Adipocyte (in vitro differentiated cells): ENCODE data around the gene ACADSB.

ENCODE experiments used
- DNase-seq: peaks from one replicate; pipeline ENCODE4 v3.0.0-alpha.2; 2015; ENCODE audit warnings: low read depth
- H3K27me3 ChIP-seq: replicated peaks from 2 replicates; pipeline ENCODE4 v1.7.0; 2013; ENCODE audit warnings: mild to moderate bottlenecking, low read length, moderate library complexity; ENCODE audit not compliant: control insufficient read depth, insufficient read depth
- H3K36me3 ChIP-seq: 2 replicates; pipeline ENCODE4 v1.7.0; 2013; ENCODE audit warnings: low read length, mild to moderate bottlenecking, moderate library complexity; ENCODE audit not compliant: control insufficient read depth, insufficient read depth, severe bottlenecking
- H3K4me1 ChIP-seq: 2 replicates; pipeline ENCODE4 v1.7.0; 2013; ENCODE audit warnings: mild to moderate bottlenecking, low read length, moderate library complexity; ENCODE audit not compliant: control insufficient read depth, insufficient read depth
- H3K4me3 ChIP-seq: 2 replicates; pipeline ENCODE4 v1.7.0; 2013; ENCODE audit warnings: mild to moderate bottlenecking, low read length, moderate library complexity
- H3K9ac ChIP-seq: 2 replicates; pipeline ENCODE4 v1.7.0; 2013; ENCODE audit warnings: mild to moderate bottlenecking, low read length, moderate library complexity
- H3K9me3 ChIP-seq: 2 replicates; pipeline ENCODE4 v1.7.0; 2013; ENCODE audit warnings: mild to moderate bottlenecking, low read length, moderate library complexity; ENCODE audit not compliant: control insufficient read depth

Gene ACADSB

GRCh38 chr10:123043409-123043925 is 34.7 kb downstream of the ACADSB start:
- peak; percentile 72 for DNase-seq

GRCh38 chr10:123044391-123044790 is 35.6 kb downstream of the ACADSB start:
- Histone ChIP-seq H3K36me3 (peaks cover 10% of the 10 kb centered on the region), H3K4me3 (no peak overlapping the region), H3K9me3 (no peaks in the 10 kb centered on the region), H3K27me3 (no peaks in the 10 kb centered on the region), H3K4me1 (no peaks in the 10 kb centered on the region), H3K9ac (no peak overlapping the region)
- peak; percentile 51 for DNase-seq

More at GRCh38 chr10:123043409-123043925, 34.7 kb downstream of the ACADSB start:
- H3K9me3 ChIP-seq: no peaks in the 10 kb centered on the region
- H3K9ac ChIP-seq: no peak overlapping the region
- H3K4me1 ChIP-seq: no peaks in the 10 kb centered on the region
- H3K36me3 ChIP-seq: peaks cover 10% of the 10 kb centered on the region
- H3K27me3 ChIP-seq: no peaks in the 10 kb centered on the region
- H3K4me3 ChIP-seq: no peak overlapping the region

DNA sequence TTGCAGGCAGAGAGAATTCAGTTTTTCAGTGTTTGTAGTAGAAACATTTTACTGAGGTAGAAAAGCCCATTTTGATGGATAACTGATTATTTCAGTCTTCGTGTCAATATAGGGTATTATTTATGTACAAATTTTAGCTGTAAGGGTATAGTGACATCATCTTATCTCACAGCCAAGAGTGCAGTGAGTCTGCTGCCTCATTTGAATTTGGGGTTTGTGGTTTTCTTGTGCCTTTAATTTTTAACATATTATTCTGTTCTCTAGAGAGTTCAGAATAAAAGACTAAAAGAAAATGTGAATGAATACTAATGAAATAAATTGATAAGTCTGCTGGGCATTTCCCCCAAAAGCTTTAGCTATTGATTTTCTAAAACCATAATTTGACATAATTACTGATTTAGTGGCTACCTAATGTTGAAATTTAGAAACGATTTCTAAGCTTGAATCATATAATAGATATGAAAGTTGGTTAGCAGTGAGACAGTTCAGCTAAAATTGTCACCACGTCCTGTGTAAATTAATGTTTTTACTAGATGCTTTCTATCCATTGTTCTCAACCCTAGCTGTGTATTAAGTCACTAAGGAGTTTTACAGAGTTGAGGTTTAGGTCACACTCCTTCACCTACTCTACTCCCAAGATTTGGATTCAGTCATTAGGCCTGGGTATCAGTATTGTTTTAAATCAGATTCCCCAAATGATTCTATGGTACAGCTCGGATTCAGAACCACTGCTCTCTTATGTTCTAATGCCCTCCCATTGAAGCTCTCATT is 37.3 kb downstream of the ACADSB start:
- H3K9ac ChIP-seq: no peak overlapping the region
- DNase-seq: no peak
- H3K36me3 ChIP-seq: peaks cover 10% of the 10 kb centered on the region
- H3K4me3 ChIP-seq: no peak overlapping the region
- H3K9me3 ChIP-seq: no peaks in the 10 kb centered on the region
- no peaks in the 10 kb centered on the region for H3K4me1 ChIP-seq
- H3K27me3 ChIP-seq: no peaks in the 10 kb centered on the region

GRCh38 chr10:123057968-123058367 is 49.2 kb downstream of the ACADSB start:
- Histone ChIP-seq H3K4me3 (no peak overlapping the region), H3K36me3 (no peaks in the 10 kb centered on the region), H3K9me3 (no peaks in the 10 kb centered on the region), H3K27me3 (no peaks in the 10 kb centered on the region), H3K4me1 (no peaks in the 10 kb centered on the region), H3K9ac (no peak overlapping the region)
- no peak for DNase-seq

DNA sequence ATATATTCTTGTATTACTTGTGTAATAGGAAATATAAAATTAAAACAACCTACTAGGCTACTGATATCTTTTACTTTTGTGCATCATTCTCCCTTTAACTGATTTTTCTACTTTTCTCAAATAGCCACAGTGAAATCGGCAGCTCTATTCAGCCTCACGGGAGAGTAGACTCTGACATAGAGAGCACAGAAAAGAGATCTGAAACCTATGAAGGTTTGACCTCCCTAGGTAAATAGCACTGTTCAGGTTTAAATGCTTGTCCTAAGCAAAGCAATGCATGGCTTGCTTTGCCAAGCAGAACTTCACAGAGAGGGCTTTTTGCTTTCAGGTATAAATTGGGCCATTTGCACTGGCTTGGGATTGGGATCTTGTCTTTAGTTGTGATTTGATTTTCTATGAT is 53.1 kb downstream of the ACADSB start:
- Histone ChIP-seq H3K4me1 (no peaks in the 10 kb centered on the region), H3K27me3 (peaks cover 8% of the 10 kb centered on the region), H3K9me3 (peaks cover 4% of the 10 kb centered on the region), H3K4me3 (no peak overlapping the region), H3K36me3 (no peaks in the 10 kb centered on the region), H3K9ac (no peak overlapping the region)
- DNase-seq: no peak

DNA sequence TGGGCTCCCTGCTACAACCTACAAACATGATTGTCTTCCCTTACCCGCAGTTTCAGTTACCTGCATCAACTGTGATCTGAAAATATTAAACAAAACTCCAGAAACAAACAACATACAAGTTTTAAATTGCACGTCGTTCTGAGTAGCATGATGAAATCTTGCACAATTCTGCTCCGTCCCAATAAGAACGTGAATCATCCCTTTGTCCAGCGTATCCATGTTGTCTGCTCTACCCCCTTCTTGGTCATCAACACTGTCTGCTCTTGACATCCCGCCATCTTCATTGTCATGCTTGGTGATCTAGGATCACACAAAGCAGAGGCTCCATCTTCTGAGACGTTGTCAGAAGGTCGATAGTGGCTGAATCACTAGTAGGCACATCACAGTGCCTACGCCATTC is 53.9 kb downstream of the ACADSB start:
- no peaks in the 10 kb centered on the region for H3K4me1 ChIP-seq
- no peaks in the 10 kb centered on the region for H3K36me3 ChIP-seq
- no peak for DNase-seq
- no peak overlapping the region for H3K9ac ChIP-seq
- no peak overlapping the region for H3K4me3 ChIP-seq
- peaks cover 4% of the 10 kb centered on the region for H3K9me3 ChIP-seq
- peaks cover 8% of the 10 kb centered on the region for H3K27me3 ChIP-seq

- no peak overlapping the region for H3K9ac ChIP-seq
- no peaks in the 10 kb centered on the region for H3K36me3 ChIP-seq
- no peaks in the 10 kb centered on the region for H3K4me1 ChIP-seq
- no peak for DNase-seq
- peaks cover 4% of the 10 kb centered on the region for H3K9me3 ChIP-seq
- H3K4me3 ChIP-seq: no peak overlapping the region
- peaks cover 12% of the 10 kb centered on the region for H3K27me3 ChIP-seq
Observed at GRCh38 chr10:123068087-123068853, 59.5 kb downstream of the ACADSB start.

- H3K9me3 ChIP-seq: peaks cover 4% of the 10 kb centered on the region
- no peak overlapping the region for H3K4me3 ChIP-seq
- H3K4me1 ChIP-seq: no peaks in the 10 kb centered on the region
- H3K27me3 ChIP-seq: peaks cover 12% of the 10 kb centered on the region
- DNase-seq: no peak
- no peaks in the 10 kb centered on the region for H3K36me3 ChIP-seq
- H3K9ac ChIP-seq: no peak overlapping the region
Observed at GRCh38 chr10:123069246-123069986, 60.6 kb downstream of the ACADSB start.

DNA sequence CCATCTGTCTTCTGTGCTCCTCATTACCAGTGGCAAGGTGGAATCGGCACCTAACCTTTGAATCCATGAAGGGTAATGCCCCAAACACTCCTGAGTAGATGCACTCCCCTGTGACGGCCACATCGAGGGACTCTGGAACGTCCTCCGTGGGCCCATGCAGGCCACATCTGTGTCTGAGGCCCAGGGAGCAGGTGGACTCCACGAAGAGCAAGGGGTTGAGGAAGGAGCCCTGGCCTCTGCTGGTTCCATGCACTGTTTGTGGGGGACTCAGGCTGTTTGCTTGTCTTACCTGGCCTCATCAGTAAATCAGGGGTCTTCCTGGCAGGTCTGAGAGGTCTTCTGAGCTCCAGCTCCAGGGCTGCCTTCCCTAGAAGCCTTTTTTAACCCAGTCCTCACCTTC is 64.4 kb downstream of the ACADSB start:
- H3K4me1 ChIP-seq: no peaks in the 10 kb centered on the region

DNA sequence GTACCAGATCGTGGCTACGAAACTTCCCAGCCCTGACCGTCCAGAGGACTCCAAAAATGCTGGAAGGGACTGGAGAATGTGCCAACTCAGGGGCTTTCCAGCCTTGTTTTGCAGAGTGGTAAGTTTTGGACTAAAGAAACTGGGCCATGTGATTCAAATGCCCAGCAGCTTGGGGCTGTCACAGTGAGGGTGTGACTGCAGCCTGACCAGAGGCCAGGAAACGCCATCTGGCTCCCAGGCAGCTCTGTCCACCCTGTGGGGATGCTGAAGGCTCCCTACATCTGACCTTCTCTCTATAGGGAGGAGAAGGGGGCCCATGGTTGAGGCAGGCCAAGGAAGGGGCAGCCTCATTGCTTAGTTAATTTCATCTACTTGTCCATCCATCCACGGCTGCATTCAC is 65.4 kb downstream of the ACADSB start:
- H3K4me1 ChIP-seq: no peaks in the 10 kb centered on the region
- DNase-seq: no peak
- no peak overlapping the region for H3K9ac ChIP-seq
- peaks cover 4% of the 10 kb centered on the region for H3K27me3 ChIP-seq
- no peak overlapping the region for H3K4me3 ChIP-seq
- H3K36me3 ChIP-seq: no peaks in the 10 kb centered on the region
- H3K9me3 ChIP-seq: peaks cover 3% of the 10 kb centered on the region

More for the DNA sequence above, 64.4 kb downstream of the ACADSB start:
- no peak for DNase-seq
- H3K9ac ChIP-seq: no peak overlapping the region
- H3K9me3 ChIP-seq: peaks cover 3% of the 10 kb centered on the region
- peaks cover 4% of the 10 kb centered on the region for H3K27me3 ChIP-seq
- no peak overlapping the region for H3K4me3 ChIP-seq
- no peaks in the 10 kb centered on the region for H3K36me3 ChIP-seq

DNA sequence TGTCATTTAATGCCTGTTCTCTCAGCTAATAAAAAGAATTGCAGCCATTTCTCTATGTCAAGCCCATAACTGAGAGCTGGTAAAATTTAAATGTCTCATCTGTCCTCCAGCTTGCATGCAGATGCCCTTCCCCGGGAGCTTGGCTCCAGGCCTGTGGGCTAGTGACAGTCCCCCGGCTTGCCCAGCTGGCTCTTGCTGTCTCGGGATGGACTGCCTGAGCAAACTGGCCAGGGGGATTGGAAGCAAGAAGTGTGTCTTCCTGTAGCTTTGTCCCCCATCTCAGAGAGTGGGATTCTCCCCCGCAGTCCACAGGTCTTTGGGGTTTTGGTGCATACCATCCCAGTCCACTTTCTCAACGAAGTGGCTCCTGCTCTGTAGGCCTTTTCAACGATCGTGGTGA is 73.1 kb downstream of the ACADSB start:
- Histone ChIP-seq H3K9me3 (no peaks in the 10 kb centered on the region), H3K9ac (no peak overlapping the region), H3K36me3 (no peaks in the 10 kb centered on the region), H3K4me3 (no peak overlapping the region), H3K4me1 (no peaks in the 10 kb centered on the region), H3K27me3 (peaks cover 3% of the 10 kb centered on the region)
- DNase-seq: no peak
